IgD-negative memory B cell (primary cell): ENCODE results near the gene CENPM. TPM values are rescaled to one million over a fixed set of nuclear protein-coding genes. Genes with fewer than 3 reads are reported as not detected.

Experiments used
- H3K27ac Mint-ChIP-seq, 3 donors: one replicate each; pipeline ENCODE4 v1.8.0; 2020 to 2022; ENCODE audit warnings: mild to moderate bottlenecking in 3 of 3, mixed read lengths in 3 of 3, moderate library complexity in 1 of 3
- H3K27me3 Mint-ChIP-seq: one replicate; pipeline ENCODE4 v1.8.0; 2021; ENCODE audit warnings: mixed read lengths
- H3K36me3 Mint-ChIP-seq: one replicate; pipeline ENCODE4 v1.8.0; 2020; ENCODE audit warnings: mild to moderate bottlenecking, mixed read lengths
- H3K4me1 Mint-ChIP-seq, 3 donors: one replicate each; pipeline ENCODE4 v1.8.0; 2020 to 2022; ENCODE audit warnings: mixed read lengths in 3 of 3, mild to moderate bottlenecking in 1 of 3
- H3K4me3 Mint-ChIP-seq, 4 donors: one replicate each; pipeline ENCODE4 v1.8.0; 2020 to 2022; ENCODE audit warnings: mild to moderate bottlenecking in 4 of 4, mixed read lengths in 4 of 4, moderate library complexity in 3 of 4
- H3K9me3 Mint-ChIP-seq, 3 donors: one replicate each; pipeline ENCODE4 v1.8.0; 2020 to 2021; ENCODE audit warnings: mixed read lengths in 3 of 3, mild to moderate bottlenecking in 1 of 3
- polyA plus RNA-seq: library from polyadenylated mRNA; unstranded; fragments of 300-500 nt; fragmentation: Illumina TruSeq; gene quantifications from one replicate; pipeline ENCODE4 v1.2.3, GENCODE V29; 2021

CENPM gene
- polyA plus RNA-seq, 1 donor from 2014 or later, result 28.7 TPM

GRCh38 chr22:41908411-41909309, 38.3 kb downstream of the CENPM start:
- peaks cover 9 to 31% (median 29%) of the 10 kb centered on the region in 3 donors for H3K4me1 Mint-ChIP-seq
- peak overlapping the region; percentile 60 to 90 (median 88) for H3K4me3 Mint-ChIP-seq
- no peaks in the 10 kb centered on the region for H3K9me3 Mint-ChIP-seq

GRCh38 chr22:41907436-41908401, 39.2 kb downstream of the CENPM start:
- H3K27me3 Mint-ChIP-seq, result peaks cover 10% of the 10 kb centered on the region
- H3K27ac Mint-ChIP-seq, result peak overlapping the region; percentile 55 to 99 (median 87)
- peak overlapping the region in 3 of 4 donors; percentile 41 to 90 (median 88) for H3K4me3 Mint-ChIP-seq
- H3K36me3 Mint-ChIP-seq, result peaks cover 6% of the 10 kb centered on the region
- H3K9me3 Mint-ChIP-seq, result no peaks in the 10 kb centered on the region
- H3K4me1 Mint-ChIP-seq, result peaks cover 9 to 25% (median 24%) of the 10 kb centered on the region in 3 donors

More at GRCh38 chr22:41908411-41909309, 38.3 kb downstream of the CENPM start:
- Mint-ChIP-seq H3K27ac (peak overlapping the region; percentile 96 to 99 (median 97)), H3K27me3 (peaks cover 11% of the 10 kb centered on the region), H3K36me3 (peaks cover 6% of the 10 kb centered on the region)

- peaks cover 6% of the 10 kb centered on the region for H3K27me3 Mint-ChIP-seq
- H3K27ac Mint-ChIP-seq, result peak overlapping the region; percentile 55 to 99 (median 87)
- peaks cover 6% of the 10 kb centered on the region for H3K36me3 Mint-ChIP-seq
- no peaks in the 10 kb centered on the region for H3K9me3 Mint-ChIP-seq
- H3K4me3 Mint-ChIP-seq, result peak overlapping the region in 2 of 4 donors; percentile 32 to 90
- peaks cover 9 to 18% (median 18%) of the 10 kb centered on the region in 3 donors for H3K4me1 Mint-ChIP-seq
Observed at GRCh38 chr22:41906822-41907221, 40.1 kb downstream of the CENPM start.

- Mint-ChIP-seq H3K27ac (peak overlapping the region in 2 of 3 donors; percentile 39 to 78), H3K27me3 (peaks cover 1% of the 10 kb centered on the region), H3K4me1 (peaks cover 9 to 14% (median 14%) of the 10 kb centered on the region in 3 donors), H3K9me3 (no peaks in the 10 kb centered on the region), H3K36me3 (peaks cover 6% of the 10 kb centered on the region), H3K4me3 (no peak overlapping the region)
Observed at GRCh38 chr22:41905411-41906202, 41.3 kb downstream of the CENPM start.

- Mint-ChIP-seq H3K27me3 (peaks cover 1% of the 10 kb centered on the region), H3K4me1 (peaks cover 9 to 14% (median 14%) of the 10 kb centered on the region in 3 donors), H3K27ac (peak overlapping the region; percentile 35 to 80 (median 75)), H3K9me3 (no peaks in the 10 kb centered on the region), H3K36me3 (peaks cover 6% of the 10 kb centered on the region), H3K4me3 (no peak overlapping the region)
Observed at GRCh38 chr22:41904450-41905410, 42.2 kb downstream of the CENPM start.

- Mint-ChIP-seq H3K27ac (peak overlapping the region in 1 of 3 donors; percentile 81), H3K4me1 (peaks cover 0 to 3% (median 2%) of the 10 kb centered on the region in 3 donors), H3K9me3 (no peaks in the 10 kb centered on the region)
Observed at GRCh38 chr22:41902932-41903421, 44.0 kb downstream of the CENPM start.

GRCh38 chr22:41902016-41902415, 44.9 kb downstream of the CENPM start:
- Mint-ChIP-seq H3K9me3 (no peaks in the 10 kb centered on the region), H3K4me1 (peaks cover 0 to 3% (median 2%) of the 10 kb centered on the region in 3 donors), H3K36me3 (peaks cover 3% of the 10 kb centered on the region), H3K27me3 (no peaks in the 10 kb centered on the region), H3K4me3 (peak overlapping the region in 1 of 4 donors; percentile 55), H3K27ac (peak overlapping the region; percentile 71 to 86 (median 85))

More at GRCh38 chr22:41902932-41903421, 44.0 kb downstream of the CENPM start:
- H3K36me3 Mint-ChIP-seq, result peaks cover 4% of the 10 kb centered on the region
- H3K4me3 Mint-ChIP-seq, result no peak overlapping the region
- H3K27me3 Mint-ChIP-seq, result no peaks in the 10 kb centered on the region

- peaks cover 2% of the 10 kb centered on the region for H3K36me3 Mint-ChIP-seq
- H3K4me1 Mint-ChIP-seq, result peaks cover 0 to 3% (median under 1%) of the 10 kb centered on the region in 3 donors
- H3K4me3 Mint-ChIP-seq, result peak overlapping the region in 1 of 4 donors; percentile 17
- H3K27ac Mint-ChIP-seq, result peak overlapping the region in 1 of 3 donors; percentile 35
- H3K27me3 Mint-ChIP-seq, result no peaks in the 10 kb centered on the region
- no peaks in the 10 kb centered on the region for H3K9me3 Mint-ChIP-seq
Observed at GRCh38 chr22:41900652-41901312, 46.2 kb downstream of the CENPM start.

GRCh38 chr22:41899992-41900651, 46.8 kb downstream of the CENPM start:
- Mint-ChIP-seq H3K4me3 (peak overlapping the region in 2 of 4 donors; percentile 8 to 45), H3K27ac (peak overlapping the region in 2 of 3 donors; percentile 45 to 73), H3K9me3 (no peaks in the 10 kb centered on the region), H3K27me3 (no peaks in the 10 kb centered on the region), H3K4me1 (peaks cover 0 to 3% (median 0%) of the 10 kb centered on the region in 3 donors), H3K36me3 (no peaks in the 10 kb centered on the region)

GRCh38 chr22:41899110-41899509, 47.8 kb downstream of the CENPM start:
- Mint-ChIP-seq H3K27me3 (no peaks in the 10 kb centered on the region), H3K27ac (peak overlapping the region in 2 of 3 donors; percentile 45 to 73), H3K4me1 (peaks cover 0 to 3% (median 0%) of the 10 kb centered on the region in 3 donors), H3K4me3 (no peak overlapping the region), H3K9me3 (no peaks in the 10 kb centered on the region), H3K36me3 (no peaks in the 10 kb centered on the region)

- Mint-ChIP-seq H3K27ac (peak overlapping the region in 1 of 3 donors; percentile 45), H3K36me3 (no peaks in the 10 kb centered on the region), H3K4me3 (no peak overlapping the region), H3K9me3 (no peaks in the 10 kb centered on the region), H3K4me1 (peaks cover 0 to 3% (median 0%) of the 10 kb centered on the region in 3 donors), H3K27me3 (no peaks in the 10 kb centered on the region)
Observed at GRCh38 chr22:41898645-41899044, 48.3 kb downstream of the CENPM start.
